Mesendoderm (in vitro differentiated cells): Measurements from ENCODE around the gene ARHGAP22.

Experiments
- DNase-seq: peaks from one replicate; pipeline ENCODE4 v3.0.0; 2013
- H2AK5ac ChIP-seq: 2 replicates; pipeline ENCODE4 v1.6.1; 2013; ENCODE audit warnings: low read length, inconsistent platforms
- H2BK120ac ChIP-seq: 2 replicates; pipeline ENCODE4 v1.6.1; 2013; ENCODE audit warnings: low read depth, mild to moderate bottlenecking, low read length, moderate library complexity, mixed read lengths
- H2BK15ac ChIP-seq: replicated peaks from 2 replicates; pipeline ENCODE4 v1.6.1; 2013; ENCODE audit warnings: low read depth, mild to moderate bottlenecking, moderate library complexity
- H2BK5ac ChIP-seq: 2 replicates; pipeline ENCODE4 v1.6.1; 2013; ENCODE audit warnings: low read length, inconsistent platforms
- H3K18ac ChIP-seq: 2 replicates; pipeline ENCODE4 v1.6.1; 2013; ENCODE audit warnings: mild to moderate bottlenecking, low read length, mixed read lengths
- H3K23ac ChIP-seq: one replicate; pipeline ENCODE4 v1.6.1; 2013; ENCODE audit warnings: low read length
- H3K27ac ChIP-seq: 2 replicates; pipeline ENCODE4 v1.5.1; 2013; ENCODE audit warnings: low read depth, mild to moderate bottlenecking, inconsistent platforms, low read length, moderate library complexity
- H3K27me3 ChIP-seq: 2 replicates; pipeline ENCODE4 v1.6.1; 2013; ENCODE audit warnings: low read length, control low read depth, mild to moderate bottlenecking, inconsistent platforms; ENCODE audit not compliant: insufficient read depth, poor library complexity
- H3K36me3 ChIP-seq: 2 replicates; pipeline ENCODE4 v1.6.1; 2013; ENCODE audit warnings: low read length, inconsistent platforms; ENCODE audit not compliant: control insufficient read depth, insufficient read depth
- H3K4ac ChIP-seq: one replicate; pipeline ENCODE4 v1.6.1; 2013; ENCODE audit warnings: low read depth, mild to moderate bottlenecking, low read length, moderate library complexity
- H3K4me1 ChIP-seq: 2 replicates; pipeline ENCODE4 v1.6.1; 2013; ENCODE audit warnings: low read depth, low read length, inconsistent platforms; ENCODE audit not compliant: control insufficient read depth
- H3K4me2 ChIP-seq: 2 replicates; pipeline ENCODE4 v1.6.1; 2013; ENCODE audit warnings: low read length
- H3K4me3 ChIP-seq: 2 replicates; pipeline ENCODE4 v1.5.1; 2013; ENCODE audit warnings: mild to moderate bottlenecking, low read length
- H3K56ac ChIP-seq: one replicate; pipeline ENCODE4 v1.6.1; 2013; ENCODE audit warnings: low read length
- H3K79me1 ChIP-seq: 2 replicates; pipeline ENCODE4 v1.6.1; 2013; ENCODE audit warnings: low read length, inconsistent platforms
- H3K79me2 ChIP-seq: 2 replicates; pipeline ENCODE4 v1.6.1; 2013; ENCODE audit warnings: mild to moderate bottlenecking, low read length; ENCODE audit not compliant: control insufficient read depth, insufficient read depth
- H3K9ac ChIP-seq: 2 replicates; pipeline ENCODE4 v1.6.1; 2013; ENCODE audit warnings: low read length, inconsistent platforms
- H4K5ac ChIP-seq: one replicate; pipeline ENCODE4 v1.6.1; 2013; ENCODE audit warnings: low read length
- H4K8ac ChIP-seq: one replicate; pipeline ENCODE4 v1.6.1; 2013; ENCODE audit warnings: low read depth, mild to moderate bottlenecking, control low read depth, low read length, moderate library complexity
- WGBS: extraction: QIAGEN DNeasy Blood & Tissue Kit; methylation state at CpG from one replicate; pipeline ENCODE4 v1.1.7; 2013; ENCODE audit warnings: low lambda C conversion rate, missing lambda C conversion rate; ENCODE audit not compliant: insufficient coverage; ENCODE audit errors: extremely low coverage; 5-methylcytosine and 5-hydroxymethylcytosine counted together

Gene ARHGAP22

DNA sequence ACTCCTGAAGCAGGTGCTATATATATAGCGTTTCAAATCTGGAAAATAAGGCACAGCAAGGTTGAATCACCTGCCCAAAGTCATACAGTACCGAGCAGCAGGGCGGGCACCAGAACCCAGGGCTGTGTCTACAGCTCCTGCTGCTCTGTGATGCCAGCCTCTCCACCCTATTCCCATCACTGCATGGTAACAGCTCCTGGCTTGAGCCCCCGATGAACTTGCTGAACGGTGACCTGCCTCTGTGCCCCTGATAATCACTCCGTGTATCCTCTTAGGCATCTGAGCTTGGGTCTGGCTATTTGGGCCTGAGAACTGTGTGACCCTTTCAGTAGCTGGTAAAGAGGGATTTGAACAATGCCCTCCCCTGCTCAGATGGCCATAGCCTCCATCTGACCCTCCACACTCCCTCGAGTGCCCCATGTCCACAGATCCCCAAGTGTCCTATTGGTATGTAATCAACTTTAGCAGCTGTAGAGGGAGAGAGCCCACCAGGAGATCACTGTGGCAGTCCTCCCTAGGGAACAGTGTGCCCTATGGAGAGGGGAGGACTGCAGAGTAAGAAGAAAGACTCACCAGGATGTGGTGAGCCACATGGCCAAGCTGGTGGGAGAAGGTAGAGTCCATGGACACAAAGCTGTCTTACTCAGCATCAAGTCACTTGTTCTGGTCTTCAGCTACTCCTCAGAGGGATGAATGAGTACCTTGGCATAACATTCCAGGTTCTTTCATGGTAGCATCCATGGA lies 1.1 kb upstream of the ARHGAP22 start:
- Histone ChIP-seq H2BK15ac (no peak overlapping the region), H3K56ac (no peak overlapping the region)

DNA sequence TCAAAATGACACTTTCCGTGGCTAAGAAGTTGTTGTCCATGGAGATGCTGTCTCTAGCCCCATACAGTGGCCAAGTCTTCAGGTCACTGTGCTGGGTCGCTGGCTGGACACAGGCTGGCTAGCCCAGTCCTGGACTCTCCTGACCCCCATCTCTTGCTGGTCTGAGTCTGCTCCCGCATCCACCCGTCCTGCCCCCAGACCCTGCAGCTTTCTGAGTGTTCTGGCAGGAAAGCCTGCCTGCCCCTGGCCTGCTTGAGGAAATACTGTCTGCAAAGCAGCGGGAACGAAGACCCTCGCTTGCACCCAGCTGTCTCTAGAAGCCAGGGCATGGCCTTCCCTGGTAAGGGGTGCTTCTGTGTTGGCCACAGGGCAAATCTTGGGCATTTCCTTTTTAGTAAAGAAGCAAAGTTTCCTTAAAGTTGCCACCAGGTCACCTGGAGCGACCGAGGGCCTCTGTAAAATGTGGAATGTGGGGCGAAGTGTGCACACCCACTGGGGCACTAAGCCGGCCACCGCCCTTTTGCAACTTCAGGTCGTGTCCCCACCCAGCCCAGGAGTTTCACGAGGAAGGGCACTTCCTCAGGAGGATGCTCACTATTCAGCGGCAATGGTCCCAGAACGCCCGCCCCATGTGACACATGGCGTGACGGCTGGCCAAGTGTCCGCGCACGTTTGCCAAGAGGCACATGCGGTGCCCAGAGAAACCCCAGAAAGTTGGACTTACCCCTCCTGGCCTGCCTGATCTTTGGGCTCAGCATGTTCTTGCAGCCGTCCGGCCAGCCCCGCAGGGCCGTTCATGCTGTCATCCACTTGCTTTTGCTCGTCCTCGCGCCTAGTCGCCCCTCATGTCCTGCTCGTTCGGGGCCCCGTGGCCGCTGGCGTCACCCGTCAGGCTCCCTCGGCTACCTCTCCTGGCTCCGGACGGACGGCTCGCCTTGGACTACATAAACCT lies 558 bp downstream of the ARHGAP22 start:
- Histone ChIP-seq H3K27ac (no peak overlapping the region), H3K79me2 (no peaks in the 10 kb centered on the region), H2BK120ac (no peak overlapping the region), H4K8ac (no peak overlapping the region), H3K56ac (peak overlapping the region; percentile 83), H2AK5ac (no peak overlapping the region), H3K23ac (no peak overlapping the region), H3K18ac (no peak overlapping the region), H4K5ac (no peak overlapping the region), H2BK5ac (no peak overlapping the region), H3K27me3 (no peaks in the 10 kb centered on the region), H3K4me1 (no peaks in the 10 kb centered on the region), H3K4me3 (no peak overlapping the region), H3K36me3 (no peaks in the 10 kb centered on the region), H3K4ac (no peak overlapping the region), H3K9ac (peak overlapping the region; percentile 48), H3K79me1 (no peaks in the 10 kb centered on the region), H3K4me2 (peak overlapping the region; percentile 69), H2BK15ac (no peak overlapping the region)
- no peak for DNase-seq
- no CpG with 5 or more reads among the region's 42 CpGs for WGBS

More for the DNA sequence above, 1.1 kb upstream of the ARHGAP22 start:
- H2BK5ac ChIP-seq: no peak overlapping the region
- H3K18ac ChIP-seq: no peak overlapping the region
- no peaks in the 10 kb centered on the region for H3K27me3 ChIP-seq
- H3K4me2 ChIP-seq: no peak overlapping the region
- H3K27ac ChIP-seq: no peak overlapping the region
- no CpG with 5 or more reads among the region's 7 CpGs for WGBS
- H3K79me2 ChIP-seq: no peaks in the 10 kb centered on the region
- no peak for DNase-seq
- no peak overlapping the region for H3K4me3 ChIP-seq
- H2BK120ac ChIP-seq: no peak overlapping the region
- no peak overlapping the region for H3K9ac ChIP-seq
- H3K4ac ChIP-seq: no peak overlapping the region
- H3K4me1 ChIP-seq: no peaks in the 10 kb centered on the region
- H4K5ac ChIP-seq: no peak overlapping the region
- no peak overlapping the region for H3K23ac ChIP-seq
- H3K79me1 ChIP-seq: no peaks in the 10 kb centered on the region
- H3K36me3 ChIP-seq: no peaks in the 10 kb centered on the region
- H4K8ac ChIP-seq: no peak overlapping the region
- no peak overlapping the region for H2AK5ac ChIP-seq

DNA sequence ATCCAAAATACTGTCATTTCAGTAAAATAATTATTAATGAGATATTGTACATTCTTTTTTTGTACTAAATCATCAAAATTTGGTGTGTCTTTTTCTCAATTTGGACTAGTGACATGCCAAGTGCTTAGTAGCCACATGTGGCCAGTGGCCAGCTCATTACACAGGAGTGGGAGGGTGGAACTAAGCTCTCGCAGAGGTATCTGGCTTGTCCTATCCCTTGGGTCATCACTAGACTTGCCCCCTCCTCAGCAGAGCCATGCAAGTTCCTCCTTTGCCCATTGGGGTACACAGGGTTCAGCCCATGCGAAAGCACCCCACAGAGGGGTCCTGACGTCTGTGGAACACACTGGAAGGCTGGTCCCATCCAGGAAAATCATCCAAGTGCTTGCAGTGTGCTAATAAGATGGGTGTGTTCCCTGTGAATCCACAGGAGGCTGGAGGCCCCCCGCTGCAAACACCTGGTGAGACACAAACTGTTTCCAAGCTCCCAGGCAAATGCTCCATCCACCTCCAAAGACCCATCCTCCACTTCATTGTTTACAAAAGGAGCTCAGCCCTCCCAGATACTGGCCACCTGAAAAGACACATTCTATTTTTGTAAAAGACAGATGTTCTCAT lies 1.3 kb downstream of the ARHGAP22 start:
- no peak overlapping the region for H3K4me2 ChIP-seq
- no peak for DNase-seq
- H3K27ac ChIP-seq: no peak overlapping the region
- no peaks in the 10 kb centered on the region for H3K4me1 ChIP-seq
- H2AK5ac ChIP-seq: no peak overlapping the region
- H4K8ac ChIP-seq: no peak overlapping the region
- H3K79me1 ChIP-seq: no peaks in the 10 kb centered on the region
- no peak overlapping the region for H3K9ac ChIP-seq
- no peak overlapping the region for H3K4me3 ChIP-seq
- no peak overlapping the region for H4K5ac ChIP-seq
- H3K56ac ChIP-seq: no peak overlapping the region
- H3K4ac ChIP-seq: no peak overlapping the region
- no peak overlapping the region for H3K23ac ChIP-seq
- H2BK120ac ChIP-seq: no peak overlapping the region
- H3K27me3 ChIP-seq: no peaks in the 10 kb centered on the region
- no peaks in the 10 kb centered on the region for H3K36me3 ChIP-seq
- no peak overlapping the region for H2BK5ac ChIP-seq
- WGBS: no CpG with 5 or more reads among the region's 4 CpGs
- H3K79me2 ChIP-seq: no peaks in the 10 kb centered on the region
- H3K18ac ChIP-seq: no peak overlapping the region
- no peak overlapping the region for H2BK15ac ChIP-seq

DNA sequence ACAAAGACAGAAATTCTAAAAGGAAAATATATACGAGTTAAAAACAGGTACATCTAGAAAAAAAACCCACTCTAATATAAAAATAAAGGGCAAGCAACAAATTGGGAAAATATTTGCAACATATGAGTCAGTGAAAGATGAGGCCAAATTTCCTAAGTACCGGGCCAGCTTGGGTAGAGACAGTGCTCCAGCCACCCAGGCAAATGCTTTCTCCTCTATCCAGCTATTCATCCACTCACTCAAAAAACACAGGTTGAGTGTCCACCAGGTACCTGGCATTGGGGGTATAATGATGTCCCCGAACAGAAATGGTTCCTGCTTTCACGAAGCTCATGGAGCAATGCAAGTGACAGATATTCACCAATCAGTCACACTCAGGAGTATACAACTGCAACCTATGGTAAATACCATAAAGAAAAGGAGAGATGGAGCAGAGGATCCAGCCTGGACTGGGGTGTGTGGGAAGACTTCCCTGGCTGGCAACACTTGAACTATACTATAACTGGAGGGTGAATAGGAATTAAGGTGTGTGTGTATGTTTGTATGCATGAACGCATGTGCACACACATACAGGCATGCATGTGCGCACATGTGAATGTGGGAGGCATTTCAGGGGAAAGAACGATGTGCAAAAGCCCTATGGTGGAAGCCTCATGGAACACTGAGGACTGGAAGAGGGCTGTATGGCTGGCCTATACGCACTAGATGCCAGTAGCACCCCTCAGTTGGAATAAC lies 2.3 kb downstream of the ARHGAP22 start:
- Histone ChIP-seq H3K36me3 (no peaks in the 10 kb centered on the region), H3K9ac (no peak overlapping the region), H4K5ac (no peak overlapping the region), H3K4me1 (no peaks in the 10 kb centered on the region), H3K27ac (no peak overlapping the region), H3K56ac (no peak overlapping the region), H3K79me2 (no peaks in the 10 kb centered on the region), H3K23ac (no peak overlapping the region), H3K4me3 (no peak overlapping the region), H2BK5ac (no peak overlapping the region), H3K18ac (no peak overlapping the region), H3K79me1 (no peaks in the 10 kb centered on the region), H4K8ac (no peak overlapping the region), H3K27me3 (no peaks in the 10 kb centered on the region), H2AK5ac (no peak overlapping the region), H3K4me2 (no peak overlapping the region), H3K4ac (no peak overlapping the region), H2BK120ac (no peak overlapping the region), H2BK15ac (no peak overlapping the region)
- no CpG with 5 or more reads among the region's 8 CpGs for WGBS
- no peak for DNase-seq

DNA sequence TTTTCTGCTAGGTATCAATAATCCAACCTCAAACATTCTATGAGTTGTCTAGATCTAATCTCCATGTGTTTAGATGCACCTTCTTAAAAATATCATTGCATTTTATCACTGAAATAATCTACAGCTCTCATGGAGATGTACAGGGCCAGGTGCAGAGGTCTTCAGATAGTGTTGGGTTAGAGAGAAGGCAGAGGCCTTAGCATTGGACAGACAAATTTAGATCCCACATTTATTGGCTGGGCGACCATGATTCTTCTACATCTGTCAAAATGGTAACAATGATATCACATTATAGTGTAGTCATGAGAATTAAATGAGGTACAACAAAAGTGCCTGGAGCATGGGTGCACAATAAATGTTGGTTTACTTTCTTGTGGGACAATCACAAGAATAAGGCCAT lies 3.1 kb downstream of the ARHGAP22 start:
- no peak overlapping the region for H2BK15ac ChIP-seq
- H3K4me3 ChIP-seq: no peak overlapping the region
- no peaks in the 10 kb centered on the region for H3K79me2 ChIP-seq
- no peaks in the 10 kb centered on the region for H3K36me3 ChIP-seq
- H3K56ac ChIP-seq: no peak overlapping the region
- no peak overlapping the region for H3K18ac ChIP-seq
- H2BK5ac ChIP-seq: no peak overlapping the region
- H3K9ac ChIP-seq: no peak overlapping the region
- no peak overlapping the region for H3K4ac ChIP-seq
- H2BK120ac ChIP-seq: no peak overlapping the region
- no peak overlapping the region for H4K5ac ChIP-seq
- no peak overlapping the region for H3K4me2 ChIP-seq
- no peak overlapping the region for H4K8ac ChIP-seq
- no peaks in the 10 kb centered on the region for H3K4me1 ChIP-seq
- no peaks in the 10 kb centered on the region for H3K79me1 ChIP-seq
- H3K27ac ChIP-seq: no peak overlapping the region
- no peaks in the 10 kb centered on the region for H3K27me3 ChIP-seq
- DNase-seq: no peak
- WGBS: no CpG with 5 or more reads among the region's 1 CpG
- no peak overlapping the region for H3K23ac ChIP-seq
- no peak overlapping the region for H2AK5ac ChIP-seq
